GM21367 (cell line): ENCODE results near the gene BHLHA15.

ENCODE experiments used
- ATAC-seq: cut with Tn5 transposase; IDR thresholded peaks from one replicate; pipeline ENCODE4 v1.9.1; 2021; ENCODE audit not compliant: unreplicated experiment

BHLHA15 gene

DNA sequence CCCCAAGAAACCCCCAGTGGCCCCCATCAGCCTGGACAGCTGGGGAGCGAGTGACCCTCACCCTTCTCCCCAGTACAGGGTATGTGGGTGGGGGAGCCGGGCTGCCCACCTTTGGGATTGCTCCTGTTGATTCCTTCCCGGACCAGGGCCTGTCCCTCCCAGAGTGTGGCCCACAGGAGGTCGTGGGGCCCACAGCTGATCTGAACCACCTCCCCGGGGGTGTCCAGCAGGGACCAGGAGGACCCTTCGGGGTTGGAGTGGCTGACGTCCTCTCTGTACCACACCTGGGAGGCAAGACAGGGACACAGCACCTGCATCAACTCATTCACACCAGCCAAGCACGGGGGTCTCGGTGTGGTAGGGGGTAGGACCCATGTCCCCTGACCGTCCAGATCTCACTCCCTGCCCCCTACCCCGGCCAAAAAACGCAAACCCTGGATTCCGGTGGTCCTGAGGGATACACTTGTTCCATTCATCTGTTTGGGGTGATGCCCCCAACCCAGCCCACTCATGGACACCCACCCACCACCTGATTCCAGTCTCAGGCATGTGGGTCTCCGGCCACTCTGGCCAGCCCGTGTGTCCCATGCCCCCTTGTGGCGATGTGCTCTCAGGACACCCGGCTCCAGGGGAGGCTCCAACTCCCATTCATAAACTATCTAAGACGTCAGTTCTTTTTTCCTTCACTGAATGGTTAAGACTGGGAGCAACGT lies 29.9 kb downstream of the BHLHA15 start:
- ATAC-seq, result no peak

DNA sequence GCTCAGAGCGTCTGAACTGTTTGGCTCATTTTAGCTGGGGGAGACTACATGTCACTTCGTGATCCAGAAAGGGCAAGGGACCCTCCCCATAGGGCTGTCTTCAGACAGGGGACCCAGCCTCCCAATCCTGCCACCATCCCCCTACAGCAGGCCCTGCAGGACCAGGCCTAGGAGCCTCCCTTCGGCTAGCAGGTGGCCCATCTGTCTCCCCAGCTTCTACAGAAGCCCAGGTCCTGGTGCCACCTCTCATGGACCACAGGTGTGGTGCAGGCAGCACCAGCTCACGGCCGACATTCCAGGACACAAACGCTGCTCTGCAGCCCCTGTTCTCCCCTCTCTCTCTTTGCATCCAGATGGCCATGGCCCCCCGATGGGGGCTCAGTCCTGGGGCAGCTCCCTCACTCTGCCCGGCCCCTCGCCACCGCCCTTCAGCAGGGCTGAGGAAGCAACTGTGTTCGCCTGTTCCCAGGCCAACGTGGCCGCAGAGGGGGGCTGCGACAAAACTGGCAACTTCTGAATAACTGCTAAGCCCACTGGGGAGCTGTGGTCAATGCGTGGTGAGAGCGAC lies 30.5 kb downstream of the BHLHA15 start:
- no peak for ATAC-seq

DNA sequence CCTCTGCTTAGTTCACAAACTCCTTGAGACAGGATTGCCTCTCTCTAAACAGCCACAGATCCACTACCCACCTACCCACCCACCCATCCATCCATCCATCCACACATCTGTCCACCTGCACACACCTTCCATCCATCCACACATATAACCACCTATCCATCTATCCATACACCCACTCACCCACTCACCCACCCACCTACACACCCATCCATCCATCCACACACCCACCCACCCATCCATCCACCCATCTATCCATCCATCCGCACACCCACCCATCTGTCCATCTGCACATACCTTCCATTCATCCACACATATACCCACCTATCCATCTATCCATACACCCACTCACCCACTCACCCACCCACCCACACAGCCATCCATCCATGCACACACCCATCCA lies 31.1 kb downstream of the BHLHA15 start:
- ATAC-seq, result no peak

DNA sequence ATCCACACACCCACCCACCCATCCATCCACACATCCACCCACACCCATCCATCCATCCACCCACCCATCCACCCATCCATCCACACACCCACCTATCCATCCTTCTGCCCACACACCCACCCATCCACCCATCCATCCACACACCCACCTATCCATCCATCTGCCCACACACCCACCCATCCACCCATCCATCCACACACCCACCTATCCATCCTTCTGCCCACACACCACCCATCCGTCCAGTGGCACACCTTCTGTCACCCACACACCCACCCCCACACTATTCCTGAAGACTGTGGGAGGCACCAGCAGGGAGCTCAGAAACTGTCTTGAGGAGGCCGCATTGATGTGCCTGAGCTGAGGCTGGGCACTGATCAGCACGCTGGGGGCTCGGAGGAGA lies 31.7 kb downstream of the BHLHA15 start:
- ATAC-seq, result no peak

DNA sequence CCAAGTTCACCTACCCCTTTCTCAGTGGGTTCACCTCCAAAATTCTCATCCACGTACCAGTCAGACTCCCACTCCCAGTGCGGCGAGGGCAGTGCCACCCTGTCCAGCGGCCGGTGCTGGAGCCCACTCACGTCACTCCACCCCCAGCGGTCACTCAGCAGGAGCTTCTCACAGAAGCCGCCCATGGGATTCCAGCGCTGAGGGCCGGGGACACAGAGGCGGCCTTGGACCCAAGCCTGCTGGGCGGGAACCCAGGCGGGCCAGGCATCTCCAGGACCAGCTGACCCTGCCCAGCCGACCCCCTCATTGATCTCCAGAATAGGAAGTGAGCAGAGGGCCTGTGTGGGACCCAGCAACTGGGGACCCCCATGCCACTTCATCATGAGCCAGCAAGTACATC lies 33.6 kb downstream of the BHLHA15 start:
- no peak for ATAC-seq

DNA sequence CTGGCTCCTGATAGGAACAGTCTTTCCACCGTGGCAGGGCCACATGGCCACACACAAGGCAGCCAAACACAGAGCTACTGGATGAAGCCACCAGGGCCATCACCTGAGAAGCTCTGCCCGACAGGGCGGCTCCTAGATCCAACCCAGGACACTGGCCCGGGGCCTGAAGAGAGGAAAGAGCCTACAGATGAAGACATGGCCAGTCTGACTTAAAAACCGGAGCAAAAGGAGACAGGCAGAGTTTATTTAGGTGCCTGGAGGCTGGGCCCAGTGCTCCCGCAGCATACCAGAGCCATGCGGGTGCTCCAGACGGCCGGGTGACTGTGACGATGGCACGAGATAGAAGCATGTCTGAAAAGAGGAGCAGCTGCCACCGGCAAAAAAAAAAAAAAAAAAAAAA lies 36.9 kb downstream of the BHLHA15 start:
- ATAC-seq, result no peak

DNA sequence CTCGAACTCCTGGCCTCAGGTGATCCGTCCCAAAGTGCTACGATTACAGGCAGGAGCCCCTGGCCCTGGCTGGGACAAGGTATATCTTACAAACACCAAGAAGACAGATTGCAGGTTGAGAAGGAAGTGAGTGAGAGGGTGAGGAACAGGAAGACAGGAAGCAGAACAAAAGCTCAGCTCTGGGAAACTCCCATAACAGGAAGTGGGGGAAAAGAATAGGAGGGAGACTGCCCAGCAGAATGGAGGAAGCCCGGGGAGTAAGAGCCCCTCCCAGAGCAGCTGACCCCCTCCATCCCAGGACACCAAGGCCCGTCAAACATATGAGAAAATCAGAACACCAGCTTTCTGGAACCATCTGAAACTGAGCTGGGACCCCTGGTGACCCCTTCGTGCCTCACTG lies 37.9 kb downstream of the BHLHA15 start:
- ATAC-seq, result no peak

DNA sequence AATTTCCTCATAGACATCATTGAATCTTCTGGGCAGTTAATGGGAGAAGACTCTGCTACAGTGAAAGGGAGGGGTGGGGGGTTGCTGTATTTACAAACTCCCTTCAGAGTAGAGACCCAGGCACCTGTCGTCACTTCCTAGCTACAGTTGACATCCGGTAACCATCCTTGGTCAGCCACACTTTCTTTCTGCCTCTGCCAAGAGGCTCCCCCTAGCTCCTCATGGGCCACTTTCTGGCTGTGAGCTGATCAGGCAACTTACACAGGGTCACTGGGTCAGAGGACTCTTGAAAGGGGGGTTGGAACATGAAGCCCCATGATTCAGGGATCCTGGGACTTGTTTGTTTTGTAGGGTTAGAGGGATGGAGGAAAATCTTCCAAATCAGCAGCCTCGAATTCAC lies 39.5 kb downstream of the BHLHA15 start:
- no peak for ATAC-seq

DNA sequence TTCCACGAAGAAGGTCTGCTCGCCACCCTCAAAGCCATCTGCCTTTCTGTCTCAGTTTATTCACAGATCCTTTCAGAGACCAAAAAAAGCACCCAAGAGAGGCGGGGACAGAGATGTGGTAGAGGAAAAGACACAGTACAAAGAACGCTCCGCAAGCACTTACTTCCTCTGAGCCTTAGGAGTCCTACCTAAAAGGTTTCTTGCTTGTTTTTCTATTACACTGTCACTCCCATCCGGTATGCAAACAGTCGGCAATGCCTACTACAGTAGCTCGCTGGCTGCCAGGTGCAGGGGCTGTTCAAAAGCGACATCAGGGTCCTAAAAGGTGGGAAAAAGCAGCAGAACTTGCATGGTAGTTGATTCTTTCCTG lies 40.0 kb downstream of the BHLHA15 start:
- no peak for ATAC-seq

DNA sequence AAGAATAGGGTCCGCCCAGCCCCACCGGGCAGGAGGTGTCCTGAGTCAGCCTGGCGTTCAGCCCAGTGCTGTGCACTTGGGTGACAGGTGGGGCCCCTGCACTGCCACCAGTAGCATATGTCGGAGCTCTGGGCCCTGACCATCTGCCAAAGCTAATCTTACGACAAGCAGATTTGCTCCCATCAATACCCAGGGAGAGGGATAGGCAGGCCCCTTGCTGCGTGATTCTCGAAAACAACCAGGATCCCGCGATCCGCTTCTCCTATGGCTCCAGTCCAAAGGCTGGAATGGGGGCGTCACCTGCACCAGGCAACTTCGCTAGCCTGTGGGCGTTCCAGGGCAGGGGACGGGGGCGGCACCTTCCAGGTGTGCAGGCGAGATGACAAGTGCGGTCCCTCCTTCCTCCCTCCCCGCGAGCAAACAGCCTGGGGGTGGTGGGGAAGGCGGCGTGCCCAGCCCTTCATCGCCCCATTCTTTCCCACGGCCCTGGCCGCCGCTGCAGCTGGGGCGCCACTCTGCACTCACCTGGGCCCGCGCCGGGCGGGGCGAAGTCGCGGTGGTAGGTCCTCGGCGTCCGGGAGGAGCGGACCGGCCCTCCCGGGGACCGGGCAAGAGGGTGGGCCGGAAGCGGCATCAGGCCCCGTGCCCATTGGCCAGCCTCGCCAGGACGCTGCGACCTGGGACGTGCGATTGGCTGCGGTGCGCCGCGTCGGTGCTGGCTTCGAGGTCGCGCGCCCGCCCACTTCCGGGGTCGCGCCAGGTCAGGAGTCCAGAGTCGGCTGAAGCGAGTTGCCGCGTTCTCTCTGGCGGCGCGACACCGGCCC lies 40.6 kb downstream of the BHLHA15 start, which contains the start of gene TECPR1:
Gene TECPR1, minus strand, starts transcription at position 632 of the 824 bp plus-strand sequence. CDS start 6,086 bp downstream, outside the sequence.
- ATAC-seq, result peak; percentile 96

DNA sequence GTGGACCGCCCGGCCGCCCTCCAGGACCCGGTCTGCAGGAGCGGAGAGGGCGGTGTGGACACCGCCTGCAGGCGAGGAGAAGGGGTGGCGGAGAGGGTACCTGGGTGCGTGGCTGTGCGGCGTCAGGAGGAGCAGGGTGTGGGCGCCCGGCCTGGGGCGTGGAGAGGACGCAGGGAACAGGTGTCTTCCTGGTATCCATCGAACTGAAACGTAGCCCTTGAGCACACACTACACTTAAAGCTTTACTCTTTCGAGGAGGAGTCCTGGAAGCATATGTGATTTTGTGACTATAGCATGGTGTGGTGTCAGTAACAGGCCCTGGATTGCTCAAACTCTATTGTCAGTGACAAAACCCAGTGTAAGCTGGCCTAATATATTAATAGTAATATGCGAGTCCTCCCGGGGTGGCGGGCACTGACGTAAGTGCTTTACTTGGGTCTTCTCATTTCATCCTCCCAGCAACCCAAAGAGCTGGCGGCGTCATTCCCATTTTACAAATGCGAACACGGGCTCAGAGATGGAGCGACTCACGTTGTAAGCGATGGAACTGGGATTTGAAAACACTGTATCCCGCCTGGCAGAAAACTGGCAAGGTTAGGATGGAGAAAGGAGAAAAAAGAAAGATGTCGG lies 41.3 kb downstream of the BHLHA15 start:
- ATAC-seq, result peak; percentile 32

DNA sequence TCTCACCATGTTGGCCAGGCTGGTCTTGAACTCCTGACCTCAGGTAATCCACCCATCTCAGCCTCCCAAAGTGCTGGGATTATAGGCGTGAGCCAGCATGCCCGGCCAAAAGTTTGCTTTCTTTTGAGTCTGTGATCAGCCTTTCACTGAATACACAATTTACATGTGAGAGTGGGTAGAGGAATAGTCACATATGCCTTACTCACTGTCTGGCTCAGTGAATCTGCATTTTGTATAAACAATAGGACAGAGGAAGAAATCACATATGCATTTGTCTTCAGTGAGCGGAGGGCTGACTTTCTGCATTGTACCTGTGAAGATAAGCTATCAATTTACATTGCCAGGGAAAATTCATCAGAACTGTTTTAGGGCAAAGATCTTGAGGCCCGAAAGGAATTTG lies 43.3 kb downstream of the BHLHA15 start:
- ATAC-seq, result no peak

DNA sequence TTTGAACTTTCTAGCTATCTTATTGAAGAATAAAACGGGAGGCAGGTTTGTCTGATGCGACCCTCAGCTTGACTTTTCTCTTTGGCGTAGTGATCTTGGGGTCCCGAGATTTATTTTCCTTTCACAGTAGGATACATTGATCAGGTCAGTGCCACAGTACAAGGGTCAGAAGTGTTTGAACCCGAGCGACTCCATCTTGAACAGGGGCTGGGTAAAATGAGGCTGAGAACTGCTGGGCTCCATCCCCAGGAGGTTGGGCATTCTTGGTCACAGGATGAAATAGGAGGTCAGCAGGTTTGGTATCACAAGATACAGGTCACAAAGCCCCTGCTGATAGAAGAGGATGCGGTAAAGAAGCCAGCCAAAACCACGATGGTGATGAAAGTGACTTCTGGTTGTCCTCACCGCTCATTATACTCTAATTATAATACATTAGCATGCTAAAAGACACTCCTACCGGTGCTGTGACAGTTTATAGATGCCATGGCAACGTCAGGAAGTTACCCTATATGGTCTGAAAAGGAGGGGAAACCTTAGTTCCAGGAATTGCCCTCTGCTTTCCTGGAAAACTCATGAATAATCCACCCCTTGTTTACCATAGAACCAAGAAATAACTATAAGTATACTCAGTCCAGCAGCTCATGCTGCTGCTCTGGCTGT lies 43.8 kb downstream of the BHLHA15 start:
- no peak for ATAC-seq

DNA sequence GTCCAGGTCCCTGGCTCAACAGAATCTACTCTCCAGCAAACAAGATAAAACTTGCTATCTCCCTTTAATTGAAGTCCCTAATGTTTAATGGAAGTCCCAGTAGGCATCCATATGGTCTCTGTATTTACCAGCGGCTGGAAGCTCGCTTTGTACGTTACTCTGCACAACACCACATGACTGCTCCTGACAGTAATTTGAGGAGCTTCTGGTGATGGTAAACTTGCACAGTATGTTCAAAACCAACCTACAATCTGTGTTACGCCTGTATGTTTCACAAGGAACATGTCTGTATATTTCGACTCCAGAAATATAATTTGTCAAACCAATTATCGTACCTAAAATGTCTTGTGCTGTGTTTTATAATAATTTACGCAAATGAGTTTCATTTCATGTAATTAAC lies 45.2 kb downstream of the BHLHA15 start:
- no peak for ATAC-seq

DNA sequence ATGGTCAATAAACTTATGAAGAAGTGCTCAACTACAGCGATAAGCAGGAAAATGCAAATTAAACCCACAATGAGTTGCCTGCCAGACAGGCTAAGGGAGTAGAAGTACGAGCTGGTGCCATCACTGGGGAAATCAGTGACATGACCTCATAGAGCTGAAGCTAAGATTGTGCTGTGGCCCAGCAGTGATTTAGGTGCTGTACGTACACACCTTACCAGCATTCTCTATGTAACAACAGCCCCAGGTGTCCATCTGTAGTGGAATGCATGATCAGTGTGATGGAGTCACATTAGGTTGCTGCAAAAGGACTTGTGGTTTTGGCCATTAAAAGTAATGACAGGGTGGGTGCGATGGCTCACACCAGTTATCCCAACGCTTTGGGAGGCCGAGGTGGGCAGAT lies 46.5 kb downstream of the BHLHA15 start:
- ATAC-seq, result no peak
